Endothelial cell of umbilical vein (primary cell): ENCODE results near the gene ZBTB46. TPM values are rescaled to one million over a fixed set of nuclear protein-coding genes. Genes with fewer than 3 reads are reported as not detected.

Experiments used
- BruUV-seq: library from RNA; stranded (reverse); fragments of 400-500 nt; replicated peaks from 2 replicates; lab custom pipeline; 2021; lab: Mats Ljungman, UMichigan
- CTCF ChIA-PET: fragments of 300-600, 350-600 bp; sonication (Branson Sonifier 250); formaldehyde crosslinking; loops from one replicate; lab custom pipeline; 2021; ENCODE audit warnings: antibody characterized with exemption, inconsistent platforms; lab: Charles Lee
- POLR2A ChIA-PET: fragments of 300-600, 350-600 bp; sonication (Branson Sonifier 250); formaldehyde crosslinking; loops from one replicate; lab custom pipeline; 2021; ENCODE audit warnings: antibody characterized with exemption, inconsistent platforms; lab: Charles Lee
- DNase-seq: peaks from one replicate; pipeline ENCODE4 v3.0.0-alpha.2; 2011; ENCODE audit warnings: low read depth, low spot score
- FAIRE-seq: peaks from 2 replicates; lab custom pipeline; 2011; peaks lifted over from hg19 to GRCh38; lab: Jason Lieb, UNC
- H2AFZ ChIP-seq: 2 replicates; pipeline ENCODE4 v1.6.0; 2012; ENCODE audit warnings: low read depth, low read length, control low read depth, inconsistent platforms
- H3K27ac ChIP-seq: 2 replicates; pipeline ENCODE4 v1.5.1; 2011; ENCODE audit warnings: low read depth, mild to moderate bottlenecking, control low read depth, low read length, moderate library complexity; ENCODE audit not compliant: insufficient read depth
- H3K27me3 ChIP-seq, 2 experiments: 2 replicates each; pipeline versions ENCODE4 v1.6.0 to v1.6.1; 2011; ENCODE audit warnings: low read length in 2 of 2, mixed read lengths in 1 of 2; ENCODE audit not compliant: control insufficient read depth in 2 of 2, insufficient read depth in 2 of 2
- H3K36me3 ChIP-seq, 2 experiments: 2 replicates in 1 of 2; 3 replicates in 1 of 2; pipeline ENCODE4 v1.5.1; 2011; ENCODE audit warnings: low read length in 2 of 2, mild to moderate bottlenecking in 1 of 2, moderate library complexity in 1 of 2; ENCODE audit not compliant: control insufficient read depth in 2 of 2, insufficient read depth in 2 of 2; ENCODE audit errors: extremely low read depth in 1 of 2
- H3K4me1 ChIP-seq: 3 replicates; pipeline ENCODE4 v1.5.1; 2011; ENCODE audit warnings: mild to moderate bottlenecking, low read length; ENCODE audit not compliant: control insufficient read depth, insufficient read depth; ENCODE audit errors: extremely low read depth
- H3K4me2 ChIP-seq: 2 replicates; pipeline ENCODE4 v1.6.1; 2011; ENCODE audit warnings: low read length, control low read depth, mixed read lengths; ENCODE audit not compliant: insufficient read depth
- H3K4me3 ChIP-seq, 3 experiments: fragments of 200-600 bp in 1 of 3; sonication (generic), shearing (Covaris generic) in 1 of 3; replicated peaks in 1 of 3; 2 replicates each; pipeline ENCODE4 v1.5.1; 2011 to 2016; ENCODE audit warnings: control low read depth in 3 of 3, low read length in 3 of 3, mild to moderate bottlenecking in 2 of 3, inconsistent platforms in 1 of 3, low read depth in 1 of 3, moderate library complexity in 1 of 3; ENCODE audit not compliant: insufficient read depth in 1 of 3
- H3K79me2 ChIP-seq: 2 replicates; pipeline ENCODE4 v1.6.0; 2012; ENCODE audit warnings: low read length, inconsistent platforms; ENCODE audit not compliant: control insufficient read depth, insufficient read depth
- H3K9ac ChIP-seq: replicated peaks from 2 replicates; pipeline ENCODE3; 2011; ENCODE audit warnings: low read length, control low read depth; ENCODE audit not compliant: insufficient read depth; ENCODE audit errors: extremely low read depth
- H3K9me1 ChIP-seq: replicated peaks from 3 replicates; pipeline ENCODE4 v1.6.0; 2011; ENCODE audit warnings: mild to moderate bottlenecking, low read length; ENCODE audit not compliant: control insufficient read depth, insufficient read depth; ENCODE audit errors: extremely low read depth
- H3K9me3 ChIP-seq: replicated peaks from 2 replicates; pipeline ENCODE4 v1.5.1; 2012; ENCODE audit warnings: low read length, inconsistent platforms; ENCODE audit not compliant: control insufficient read depth, insufficient read depth
- H4K20me1 ChIP-seq: replicated peaks from 2 replicates; pipeline ENCODE3; 2011; ENCODE audit warnings: mild to moderate bottlenecking, low read length; ENCODE audit not compliant: control insufficient read depth, insufficient read depth; ENCODE audit errors: extremely low read depth
- FOS ChIP-seq: IDR thresholded peaks from 2 replicates; pipeline ENCODE4 v1.6.1; 2011; ENCODE audit warnings: mild to moderate bottlenecking, low read length, moderate library complexity, borderline replicate concordance; ENCODE audit not compliant: insufficient read depth
- GATA2 ChIP-seq: IDR thresholded peaks from 2 replicates; pipeline ENCODE4 v1.7.0; 2011; ENCODE audit warnings: low read depth, mild to moderate bottlenecking, moderate library complexity, mixed read lengths, low read length; ENCODE audit not compliant: insufficient read length, insufficient read depth
- POLR2AphosphoS5 ChIP-seq: IDR thresholded peaks from 2 replicates; pipeline ENCODE4 v1.6.1; 2012; ENCODE audit warnings: low read depth, mild to moderate bottlenecking, control low read depth, low read length, moderate library complexity; ENCODE audit not compliant: insufficient read depth
- dilution Hi-C: fragments of 300-500 bp; cut with MboI; formaldehyde crosslinking; loops from one replicate; pipeline ENCODE4 v1.15.0; 2019; ENCODE audit warnings: low sequenced_read_pairs; ENCODE audit not compliant: extremely low pct_ligation_motif_present
- intact Hi-C: fragments of 100-400 bp; cut with micrococcal nuclease; formaldehyde crosslinking; loops from one replicate; pipeline ENCODE4 v1.10.0; 2022
- polyA plus RNA-seq, 4 experiments: library from polyadenylated mRNA; depleted of rRNA in 3 of 4; stranded (reverse) in 3 of 4; unstranded in 1 of 4; fragments of >200 nt; gene quantifications; 2 replicates each; pipeline versions ENCODE4 v1.2.1 to v1.2.3, GENCODE V29; 2011 to 2012; ENCODE audit warnings: missing spikeins in 1 of 4
- total RNA-seq: library from RNA; stranded (reverse); gene quantifications from 2 replicates; pipeline ENCODE4 v1.2.3, GENCODE V29; 2021
- TF ChIP-seq, protein P1 (sequence below): IDR thresholded peaks from 2 replicates; pipeline ENCODE4 v1.6.1; 2011; ENCODE audit not compliant: insufficient read depth, insufficient read length
- TF ChIP-seq, protein P2 (sequence below), 2 donors: IDR thresholded peaks; 1 replicate in 1 of 2; 2 replicates in 1 of 2; pipeline ENCODE4 v1.5.1; 2011; ENCODE audit warnings: low read length in 2 of 2, mild to moderate bottlenecking in 2 of 2, moderate library complexity in 2 of 2, control low read depth in 1 of 2, inconsistent platforms in 1 of 2, low read depth in 1 of 2; ENCODE audit not compliant: insufficient read depth in 1 of 2; ENCODE audit errors: extremely low read depth in 1 of 2

ZBTB46 gene
- total and polyA plus RNA-seq, 2 donors (not counting 3 experiments of a cell fraction or from before 2014, with no cell fraction given) = 1.3 to 7.1 TPM

DNA sequence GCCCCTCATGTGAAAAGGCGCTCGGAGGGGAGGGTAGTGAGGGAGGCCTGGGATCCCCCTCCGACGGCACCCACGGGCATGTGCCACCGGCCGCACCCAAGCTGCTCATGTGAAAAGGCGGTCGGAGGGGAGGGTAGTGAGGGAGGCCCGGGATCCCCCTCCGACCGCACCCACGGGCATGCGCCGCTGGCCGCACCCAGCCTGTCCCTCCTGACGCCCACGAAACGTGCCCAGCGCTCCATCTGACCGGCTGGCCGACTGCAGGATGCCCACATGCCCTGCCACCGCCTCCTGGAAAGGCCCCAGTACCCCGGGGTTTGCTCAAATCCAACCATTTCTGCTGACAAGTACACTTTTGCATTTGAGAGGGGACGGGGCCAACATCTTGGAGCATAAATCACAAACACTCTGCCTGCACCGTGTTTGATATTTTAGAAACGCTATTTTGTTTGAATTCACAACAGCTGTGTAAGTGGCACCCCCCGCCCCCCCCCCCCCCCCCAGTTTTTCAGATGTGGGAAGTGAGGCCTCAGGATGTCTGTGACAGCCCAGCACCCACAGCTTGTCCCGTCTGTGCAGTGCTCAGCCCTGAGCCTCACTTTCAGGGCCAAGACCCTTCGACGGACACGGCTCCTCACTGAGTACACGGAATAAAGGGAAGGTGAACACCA, 57.4 kb downstream of the ZBTB46 start:
- no peak overlapping the region for H3K27ac ChIP-seq
- H3K79me2 ChIP-seq = no peaks in the 10 kb centered on the region
- DNase-seq (no peak), FAIRE-seq (no peak)
- H3K27me3 ChIP-seq = no peaks in the 10 kb centered on the region
- peaks cover 6% of the 10 kb centered on the region for H3K4me1 ChIP-seq
- ChIA-PET CTCF (interaction anchor here (1.1 to 2.5 kb wide), 6 partner anchors 14 to 236 kb away, joined by 3 to 24 read pairs (median 6); partner anchors contain the start of genes PTK6 and TPD52L2), POLR2A (interaction anchor here (0.7 kb wide), 1 partner anchor 178 kb away, joined by 4 read pairs; no protein-coding TSS in a partner anchor)
- H3K9me3 ChIP-seq = no peaks in the 10 kb centered on the region
- H3K4me2 ChIP-seq = no peak overlapping the region
- no peaks in the 10 kb centered on the region for H3K36me3 ChIP-seq
- no peak overlapping the region for H3K4me3 ChIP-seq
- H2AFZ ChIP-seq = no peak overlapping the region
- TF ChIP-seq FOS = no peak
- no peak for TF ChIP-seq GATA2
- TF ChIP-seq, protein P1, sequence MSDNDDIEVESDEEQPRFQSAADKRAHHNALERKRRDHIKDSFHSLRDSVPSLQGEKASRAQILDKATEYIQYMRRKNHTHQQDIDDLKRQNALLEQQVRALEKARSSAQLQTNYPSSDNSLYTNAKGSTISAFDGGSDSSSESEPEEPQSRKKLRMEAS = no peak
- no peak for TF ChIP-seq POLR2AphosphoS5
- TF ChIP-seq, protein P2, sequence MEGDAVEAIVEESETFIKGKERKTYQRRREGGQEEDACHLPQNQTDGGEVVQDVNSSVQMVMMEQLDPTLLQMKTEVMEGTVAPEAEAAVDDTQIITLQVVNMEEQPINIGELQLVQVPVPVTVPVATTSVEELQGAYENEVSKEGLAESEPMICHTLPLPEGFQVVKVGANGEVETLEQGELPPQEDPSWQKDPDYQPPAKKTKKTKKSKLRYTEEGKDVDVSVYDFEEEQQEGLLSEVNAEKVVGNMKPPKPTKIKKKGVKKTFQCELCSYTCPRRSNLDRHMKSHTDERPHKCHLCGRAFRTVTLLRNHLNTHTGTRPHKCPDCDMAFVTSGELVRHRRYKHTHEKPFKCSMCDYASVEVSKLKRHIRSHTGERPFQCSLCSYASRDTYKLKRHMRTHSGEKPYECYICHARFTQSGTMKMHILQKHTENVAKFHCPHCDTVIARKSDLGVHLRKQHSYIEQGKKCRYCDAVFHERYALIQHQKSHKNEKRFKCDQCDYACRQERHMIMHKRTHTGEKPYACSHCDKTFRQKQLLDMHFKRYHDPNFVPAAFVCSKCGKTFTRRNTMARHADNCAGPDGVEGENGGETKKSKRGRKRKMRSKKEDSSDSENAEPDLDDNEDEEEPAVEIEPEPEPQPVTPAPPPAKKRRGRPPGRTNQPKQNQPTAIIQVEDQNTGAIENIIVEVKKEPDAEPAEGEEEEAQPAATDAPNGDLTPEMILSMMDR (IDR thresholded peaks at IDR 0.05; ENCODE audit: extremely low read depth in 1 of 2, insufficient read depth in 1 of 2, low read depth in 1 of 2, low read length in 2 of 2) = no peak
- no peaks in the 10 kb centered on the region for H4K20me1 ChIP-seq
- dilution Hi-C loops (no loop called here), intact Hi-C loops (loop anchor here (2.0 kb wide), 2 partner anchors 91 to 235 kb away; partner anchors contain the start of gene TPD52L2)
- no peak overlapping the region for H3K9ac ChIP-seq
- H3K9me1 ChIP-seq = no peaks in the 10 kb centered on the region
- BruUV-seq = no TSS peak
